SK-N-MC (cell line): ENCODE data around the gene TRHDE.

Source experiments
- EZH2 ChIP-seq: fragments of 200-600 bp; sonication (generic); IDR thresholded peaks from one replicate; pipeline ENCODE4 v1.6.1; 2017; ENCODE audit warnings: antibody characterized with exemption
- FOXP2 ChIP-seq: optimal IDR thresholded peaks from 2 replicates; pipeline ENCODE3; 2011; ENCODE audit warnings: mild to moderate bottlenecking, moderate library complexity; ENCODE audit not compliant: insufficient read depth; ENCODE audit errors: extremely low read length, control extremely low read depth
- POLR2AphosphoS5 ChIP-seq: IDR thresholded peaks from 2 replicates; pipeline ENCODE4 v1.6.1; 2012; ENCODE audit warnings: mild to moderate bottlenecking, low read depth, low read length, borderline replicate concordance

GRCh38 chr12:72453550-72453949, 181.4 kb downstream of the TRHDE start:
- no peak for TF ChIP-seq EZH2
- TF ChIP-seq FOXP2, result no peak
- TF ChIP-seq POLR2AphosphoS5, result no peak
